A549 (cell line): Measurements from ENCODE around the gene GRID1.

Experiments used
- EP300 ChIP-seq, 2 experiments: fragments of >200 bp; sonication (Bioruptor Twin); formaldehyde crosslinking; IDR thresholded peaks; 2 replicates in 1 of 2; 3 replicates in 1 of 2; pipeline ENCODE4 v1.6.1; 2016 to 2017
- NR3C1 ChIP-seq: fragments of >200 bp; sonication (Bioruptor Twin); formaldehyde crosslinking; IDR thresholded peaks from 3 replicates; pipeline ENCODE4 v1.6.1; 2017
- POLR2A ChIP-seq: IDR thresholded peaks from 2 replicates; pipeline ENCODE4 v1.6.1; 2012; ENCODE audit warnings: mild to moderate bottlenecking, low read length
- POLR2AphosphoS2 ChIP-seq: conservative IDR thresholded peaks from 2 replicates; pipeline ENCODE4 v1.6.1; 2012; ENCODE audit warnings: low read length, improper control_type of control experiment, inconsistent platforms
- RAD21 ChIP-seq, 2 experiments: fragments of >200 bp in 1 of 2; sonication (Bioruptor Twin) in 1 of 2; formaldehyde crosslinking in 1 of 2; IDR thresholded peaks in 1 of 2; conservative IDR thresholded peaks in 1 of 2; 2 replicates in 1 of 2; 3 replicates in 1 of 2; pipeline ENCODE4 v1.6.1; 2012 to 2018; ENCODE audit warnings: inconsistent platforms in 1 of 2
- ZC3H11A ChIP-seq: fragments of 450-650 bp; IDR thresholded peaks from 2 replicates; pipeline ENCODE4 v1.6.1; 2014; ENCODE audit warnings: antibody characterized with exemption, mild to moderate bottlenecking
- ZNF302 ChIP-seq: fragments of 250-450 bp; sonication (Bioruptor Pico); IDR thresholded peaks from 2 replicates; pipeline ENCODE4 v1.9.0; 2021; ENCODE audit warnings: inconsistent platforms, mild to moderate bottlenecking, moderate library complexity
- TF ChIP-seq, protein P1 (sequence below): fragments of >200 bp; sonication (Bioruptor Twin); formaldehyde crosslinking; IDR thresholded peaks from 3 replicates; pipeline ENCODE4 v1.5.1; 2016
- TF ChIP-seq, protein P2 (sequence below): IDR thresholded peaks from 2 replicates; pipeline ENCODE4 v1.6.1; 2012; ENCODE audit warnings: low read depth, borderline replicate concordance
- TF ChIP-seq, protein P3 (sequence below): IDR thresholded peaks from 2 replicates; pipeline ENCODE4 v1.6.1; 2012
- TF ChIP-seq, protein P4 (sequence below): fragments of 150-350 bp; IDR thresholded peaks from 2 replicates; pipeline ENCODE4 v1.6.1; 2014; ENCODE audit warnings: low read depth, mild to moderate bottlenecking, low read length

DNA sequence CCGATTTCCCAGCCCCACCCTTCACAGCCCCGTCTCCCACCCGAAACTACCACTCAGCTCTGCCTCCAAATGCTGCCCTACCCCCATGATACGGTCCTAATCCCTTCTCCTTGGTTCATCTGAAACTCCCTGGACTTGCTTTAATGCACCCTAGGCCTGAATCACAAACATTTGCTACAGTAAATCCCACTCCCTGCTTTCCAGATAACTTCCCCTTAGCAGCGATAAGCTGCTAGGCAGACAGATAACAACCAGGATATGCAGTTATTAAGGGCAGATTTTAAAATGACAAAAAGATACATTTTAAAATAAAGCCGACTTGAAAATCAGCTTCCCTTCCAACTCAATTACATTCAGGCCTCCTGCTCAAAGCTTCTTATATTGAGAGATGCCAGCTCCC lies 514.7 kb downstream of the GRID1 start:
- TF ChIP-seq, protein P1, sequence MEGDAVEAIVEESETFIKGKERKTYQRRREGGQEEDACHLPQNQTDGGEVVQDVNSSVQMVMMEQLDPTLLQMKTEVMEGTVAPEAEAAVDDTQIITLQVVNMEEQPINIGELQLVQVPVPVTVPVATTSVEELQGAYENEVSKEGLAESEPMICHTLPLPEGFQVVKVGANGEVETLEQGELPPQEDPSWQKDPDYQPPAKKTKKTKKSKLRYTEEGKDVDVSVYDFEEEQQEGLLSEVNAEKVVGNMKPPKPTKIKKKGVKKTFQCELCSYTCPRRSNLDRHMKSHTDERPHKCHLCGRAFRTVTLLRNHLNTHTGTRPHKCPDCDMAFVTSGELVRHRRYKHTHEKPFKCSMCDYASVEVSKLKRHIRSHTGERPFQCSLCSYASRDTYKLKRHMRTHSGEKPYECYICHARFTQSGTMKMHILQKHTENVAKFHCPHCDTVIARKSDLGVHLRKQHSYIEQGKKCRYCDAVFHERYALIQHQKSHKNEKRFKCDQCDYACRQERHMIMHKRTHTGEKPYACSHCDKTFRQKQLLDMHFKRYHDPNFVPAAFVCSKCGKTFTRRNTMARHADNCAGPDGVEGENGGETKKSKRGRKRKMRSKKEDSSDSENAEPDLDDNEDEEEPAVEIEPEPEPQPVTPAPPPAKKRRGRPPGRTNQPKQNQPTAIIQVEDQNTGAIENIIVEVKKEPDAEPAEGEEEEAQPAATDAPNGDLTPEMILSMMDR = no peak
- TF ChIP-seq, protein P2, sequence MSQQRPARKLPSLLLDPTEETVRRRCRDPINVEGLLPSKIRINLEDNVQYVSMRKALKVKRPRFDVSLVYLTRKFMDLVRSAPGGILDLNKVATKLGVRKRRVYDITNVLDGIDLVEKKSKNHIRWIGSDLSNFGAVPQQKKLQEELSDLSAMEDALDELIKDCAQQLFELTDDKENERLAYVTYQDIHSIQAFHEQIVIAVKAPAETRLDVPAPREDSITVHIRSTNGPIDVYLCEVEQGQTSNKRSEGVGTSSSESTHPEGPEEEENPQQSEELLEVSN = no peak
- TF ChIP-seq NR3C1 = no peak
- TF ChIP-seq, protein P3, sequence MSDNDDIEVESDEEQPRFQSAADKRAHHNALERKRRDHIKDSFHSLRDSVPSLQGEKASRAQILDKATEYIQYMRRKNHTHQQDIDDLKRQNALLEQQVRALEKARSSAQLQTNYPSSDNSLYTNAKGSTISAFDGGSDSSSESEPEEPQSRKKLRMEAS = no peak
- no peak for TF ChIP-seq ZC3H11A
- TF ChIP-seq, protein P4, sequence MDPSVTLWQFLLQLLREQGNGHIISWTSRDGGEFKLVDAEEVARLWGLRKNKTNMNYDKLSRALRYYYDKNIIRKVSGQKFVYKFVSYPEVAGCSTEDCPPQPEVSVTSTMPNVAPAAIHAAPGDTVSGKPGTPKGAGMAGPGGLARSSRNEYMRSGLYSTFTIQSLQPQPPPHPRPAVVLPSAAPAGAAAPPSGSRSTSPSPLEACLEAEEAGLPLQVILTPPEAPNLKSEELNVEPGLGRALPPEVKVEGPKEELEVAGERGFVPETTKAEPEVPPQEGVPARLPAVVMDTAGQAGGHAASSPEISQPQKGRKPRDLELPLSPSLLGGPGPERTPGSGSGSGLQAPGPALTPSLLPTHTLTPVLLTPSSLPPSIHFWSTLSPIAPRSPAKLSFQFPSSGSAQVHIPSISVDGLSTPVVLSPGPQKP = no peak
- TF ChIP-seq POLR2A = no peak
- TF ChIP-seq ZNF302 = no peak
- TF ChIP-seq RAD21 (conservative IDR thresholded peaks at IDR 0.05 in 1 of 2, IDR thresholded peaks at IDR 0.05 in 1 of 2) = no peak
- no peak for TF ChIP-seq EP300 (IDR thresholded peaks at IDR 0.05)
- no peak for TF ChIP-seq POLR2AphosphoS2
